ENCODE results near the gene CASZ1. TPM values are rescaled to one million over a fixed set of nuclear protein-coding genes. Genes with fewer than 3 reads are reported as not detected.

CASZ1 gene
- total RNA-seq, 2 experiments from 2014 or later: 1.7 to 2.0 TPM

DNA sequence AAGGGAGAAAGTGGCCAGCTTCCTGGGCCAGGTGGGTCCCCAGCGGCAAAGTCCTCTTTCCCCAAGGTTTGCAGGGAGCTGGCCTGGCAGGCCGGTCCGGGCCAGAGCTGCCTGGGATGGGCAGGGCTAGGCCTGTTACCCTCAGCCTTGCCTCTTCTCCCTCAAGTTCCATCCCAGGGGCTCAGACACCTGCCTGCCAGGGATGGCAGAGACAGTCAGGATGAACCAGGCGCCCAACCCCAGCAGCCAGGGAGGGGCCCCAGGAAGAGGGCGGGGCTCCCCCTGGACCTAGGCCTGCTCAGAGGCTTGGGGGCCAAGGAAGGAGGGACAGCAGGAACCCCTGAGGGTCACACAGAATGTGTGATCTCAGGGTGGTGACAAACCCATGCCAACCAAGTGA lies 120.6 kb downstream of the CASZ1 start:
- no peaks in the 10 kb centered on the region for H3K27me3 Mint-ChIP-seq (ENCODE audit: low read depth)
- H3K9me3 Mint-ChIP-seq: no peaks in the 10 kb centered on the region
- no peaks in the 10 kb centered on the region for H3K4me1 Mint-ChIP-seq (ENCODE audit: low read depth)
- CTCF ChIA-PET: no interaction called here
- intact Hi-C loops (cut with micrococcal nuclease): no loop called here
- no peak overlapping the region for H3K4me3 Mint-ChIP-seq
- DNase-seq: no peak
- H3K27ac Mint-ChIP-seq: no peak overlapping the region
- H3K36me3 Mint-ChIP-seq (ENCODE audit: low read depth): no peaks in the 10 kb centered on the region

DNA sequence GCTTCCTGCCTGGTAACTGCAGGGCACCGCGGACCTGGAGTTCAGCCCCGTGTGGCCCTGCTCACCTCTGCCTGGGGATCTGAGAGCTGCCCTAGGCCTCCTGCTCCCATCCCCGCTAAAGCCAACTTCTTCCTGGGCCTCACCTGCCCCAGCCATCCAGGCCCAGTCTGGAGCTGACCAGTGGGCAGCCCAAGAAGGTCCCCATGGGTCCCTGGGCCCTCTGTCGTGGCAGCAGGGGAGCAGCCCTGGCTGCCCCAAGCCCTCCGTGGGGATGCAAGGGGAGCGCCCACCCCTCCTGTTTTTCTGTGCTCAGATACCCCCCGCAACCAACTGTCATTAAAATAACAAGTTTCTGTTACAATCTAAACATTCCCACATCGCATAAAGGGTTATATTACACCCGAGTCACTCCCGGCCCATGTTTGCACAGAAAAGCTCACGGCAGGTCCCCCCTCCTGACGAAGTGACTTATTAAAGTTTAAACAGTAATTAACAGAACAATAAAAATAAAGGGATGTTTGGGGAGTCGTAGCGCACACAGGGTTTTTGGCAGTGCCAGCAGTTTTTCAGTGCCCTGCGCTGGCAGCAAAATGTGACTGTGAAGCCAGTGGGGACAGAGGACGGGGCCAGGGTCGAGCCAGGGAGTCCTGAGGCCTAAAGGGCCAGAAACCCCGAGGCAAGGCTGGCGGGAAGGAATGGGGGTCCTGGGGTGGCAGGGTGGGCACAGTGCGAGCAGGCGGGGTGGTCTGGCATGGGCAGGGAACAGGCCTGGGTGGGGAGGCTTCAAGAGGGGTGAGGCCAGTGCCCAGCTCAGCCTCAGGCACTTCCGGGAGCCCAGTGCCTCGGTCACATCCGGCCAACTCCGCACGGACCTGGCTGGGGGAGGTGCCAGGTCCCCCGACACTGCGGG lies 121.5 kb downstream of the CASZ1 start:
- Mint-ChIP-seq H3K4me3 (no peak overlapping the region), H3K27ac (no peak overlapping the region), H3K36me3 (ENCODE audit: low read depth) (no peaks in the 10 kb centered on the region), H3K27me3 (ENCODE audit: low read depth) (no peaks in the 10 kb centered on the region), H3K4me1 (ENCODE audit: low read depth) (no peaks in the 10 kb centered on the region), H3K9me3 (no peaks in the 10 kb centered on the region)
- DNase-seq: no peak
- CTCF ChIA-PET: no interaction called here
- intact Hi-C loops (cut with micrococcal nuclease): no loop called here

DNA sequence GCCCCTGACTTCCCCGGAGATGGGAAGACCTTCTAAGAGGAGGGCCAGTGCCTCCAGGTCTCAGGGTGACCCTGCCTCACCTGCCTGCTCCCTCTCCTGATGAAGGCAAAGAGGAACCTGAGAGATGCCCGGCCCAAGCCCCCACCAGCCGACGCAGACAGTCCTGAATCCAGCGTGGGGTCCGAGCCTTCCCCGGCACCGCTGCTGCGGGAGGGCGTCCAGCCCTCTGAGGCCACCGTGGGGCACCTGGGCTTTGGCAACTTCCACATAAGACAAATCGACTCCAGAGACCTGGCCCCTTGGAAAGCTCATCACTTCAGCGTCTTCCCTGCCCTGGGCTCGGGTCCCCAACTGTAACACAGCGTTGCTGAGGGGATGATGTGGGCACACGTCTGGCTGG lies 122.2 kb downstream of the CASZ1 start:
- Mint-ChIP-seq H3K4me3 (no peak overlapping the region), H3K9me3 (no peaks in the 10 kb centered on the region), H3K27ac (no peak overlapping the region), H3K36me3 (ENCODE audit: low read depth) (no peaks in the 10 kb centered on the region), H3K27me3 (ENCODE audit: low read depth) (no peaks in the 10 kb centered on the region), H3K4me1 (ENCODE audit: low read depth) (no peaks in the 10 kb centered on the region)
- CTCF ChIA-PET: no interaction called here
- no peak for DNase-seq
- intact Hi-C loops (cut with micrococcal nuclease): no loop called here

DNA sequence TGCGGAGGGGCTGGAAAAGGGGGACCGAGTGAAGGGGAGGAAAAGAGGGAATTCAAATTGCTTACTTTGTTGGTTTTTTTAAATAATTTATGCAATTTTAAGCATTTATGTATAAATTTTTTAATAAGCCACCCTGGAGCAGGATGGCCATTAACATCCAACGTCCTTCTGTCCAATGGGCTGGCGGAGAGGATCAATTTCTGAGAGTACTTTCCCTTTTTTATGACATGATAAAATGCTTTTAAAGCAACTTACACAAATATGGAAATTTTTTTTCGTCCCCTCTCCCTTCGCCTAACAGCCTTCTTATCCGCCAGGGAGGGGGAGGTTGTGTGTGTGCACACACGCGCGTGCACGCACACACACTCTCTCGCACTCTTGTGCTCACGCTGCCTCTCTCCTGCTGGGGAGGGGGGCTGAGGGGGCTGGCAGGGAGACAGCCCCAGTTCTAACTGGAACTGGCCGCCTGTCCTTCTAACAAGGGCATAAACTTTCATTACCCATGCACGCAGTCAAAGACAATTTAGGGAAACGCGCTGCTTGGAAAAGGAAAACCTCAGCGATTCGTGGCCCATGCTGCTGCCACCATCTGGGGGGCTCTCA lies 123.2 kb downstream of the CASZ1 start:
- Mint-ChIP-seq H3K36me3 (ENCODE audit: low read depth) (no peaks in the 10 kb centered on the region), H3K4me1 (ENCODE audit: low read depth) (no peaks in the 10 kb centered on the region), H3K9me3 (no peaks in the 10 kb centered on the region), H3K4me3 (no peak overlapping the region), H3K27me3 (ENCODE audit: low read depth) (no peaks in the 10 kb centered on the region), H3K27ac (no peak overlapping the region)
- no peak for DNase-seq
- CTCF ChIA-PET: no interaction called here
- intact Hi-C loops (cut with micrococcal nuclease): no loop called here

DNA sequence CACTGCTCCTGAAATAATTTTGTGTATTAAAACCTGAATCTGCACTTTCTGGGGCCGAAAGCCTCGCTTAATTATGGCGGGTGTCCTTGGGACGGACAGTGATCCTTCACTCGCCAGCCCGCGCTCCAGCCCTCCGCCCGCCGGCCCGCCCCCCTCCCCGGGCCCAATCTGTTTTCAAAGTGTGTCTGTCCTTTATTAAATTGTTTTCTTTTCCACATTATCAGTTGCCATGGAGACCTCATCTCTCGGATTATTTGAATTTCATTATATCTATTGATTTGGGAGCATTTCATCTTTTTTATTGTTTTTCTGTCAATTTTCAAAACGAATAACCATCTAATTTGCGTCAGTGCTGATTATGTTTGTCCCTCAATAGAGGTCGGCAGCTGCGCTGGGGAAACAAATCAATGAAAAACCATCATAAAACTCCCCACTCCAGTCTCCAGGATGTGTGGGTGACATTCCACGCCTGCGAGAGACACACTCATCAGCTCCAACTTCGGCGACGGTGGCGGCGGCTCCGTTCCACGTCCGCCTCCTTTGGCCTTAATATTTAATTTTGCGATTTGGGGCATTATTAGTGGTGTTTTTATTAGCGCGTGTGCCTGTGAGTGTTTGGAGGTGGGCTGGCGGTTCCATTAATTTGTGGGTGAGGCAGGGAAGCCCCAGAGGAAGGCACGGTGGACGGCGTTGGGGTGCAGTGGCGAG lies 123.9 kb downstream of the CASZ1 start:
- CTCF ChIA-PET: no interaction called here
- no peak for DNase-seq
- no peaks in the 10 kb centered on the region for H3K9me3 Mint-ChIP-seq

DNA sequence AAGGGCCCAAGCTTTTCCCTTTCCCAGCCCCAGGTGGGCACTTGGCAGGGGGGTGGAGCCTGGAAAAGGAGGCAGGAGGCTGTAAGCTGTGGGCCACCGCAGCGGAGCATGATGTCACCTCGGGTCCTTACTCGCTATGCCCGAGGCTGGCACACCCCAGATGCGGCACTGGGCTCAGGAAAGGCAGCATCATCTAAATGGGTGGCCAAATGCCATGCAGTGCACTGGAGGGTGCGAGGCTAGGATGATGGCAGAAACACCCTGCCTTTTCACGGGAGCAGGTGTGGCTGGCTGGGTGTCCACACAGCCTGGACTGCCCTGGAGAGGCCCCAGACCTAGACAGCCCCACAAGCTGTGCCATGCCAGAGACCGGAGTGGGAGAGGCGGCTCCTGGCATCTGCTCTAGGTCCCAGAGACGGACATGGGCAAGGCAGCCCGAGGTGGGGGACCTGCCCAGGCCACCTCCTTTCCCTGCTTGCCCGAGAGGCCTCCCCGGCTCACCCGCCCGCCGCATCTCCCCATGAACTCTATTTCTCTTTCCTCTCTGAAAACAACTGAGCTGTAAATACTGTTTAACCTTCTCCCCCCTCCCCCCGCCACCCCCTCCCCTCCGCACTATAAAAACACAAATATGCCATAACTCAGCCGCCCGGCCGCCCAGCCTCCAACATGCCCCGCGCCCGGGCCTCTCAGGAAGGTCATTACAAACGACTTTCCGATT lies 124.7 kb downstream of the CASZ1 start:
- intact Hi-C loops (cut with micrococcal nuclease): no loop called here
- DNase-seq: no peak
- no peak overlapping the region for H3K4me3 Mint-ChIP-seq
- no peaks in the 10 kb centered on the region for H3K9me3 Mint-ChIP-seq
- no peaks in the 10 kb centered on the region for H3K36me3 Mint-ChIP-seq (ENCODE audit: low read depth)
- H3K27ac Mint-ChIP-seq: no peak overlapping the region
- CTCF ChIA-PET: no interaction called here
- H3K27me3 Mint-ChIP-seq (ENCODE audit: low read depth): no peaks in the 10 kb centered on the region
- H3K4me1 Mint-ChIP-seq (ENCODE audit: low read depth): no peaks in the 10 kb centered on the region

More for the DNA sequence above, 123.9 kb downstream of the CASZ1 start:
- H3K27me3 Mint-ChIP-seq (ENCODE audit: low read depth): no peaks in the 10 kb centered on the region
- no peak overlapping the region for H3K4me3 Mint-ChIP-seq
- no peaks in the 10 kb centered on the region for H3K4me1 Mint-ChIP-seq (ENCODE audit: low read depth)
- intact Hi-C loops (cut with micrococcal nuclease): no loop called here
- H3K36me3 Mint-ChIP-seq (ENCODE audit: low read depth): no peaks in the 10 kb centered on the region
- no peak overlapping the region for H3K27ac Mint-ChIP-seq

DNA sequence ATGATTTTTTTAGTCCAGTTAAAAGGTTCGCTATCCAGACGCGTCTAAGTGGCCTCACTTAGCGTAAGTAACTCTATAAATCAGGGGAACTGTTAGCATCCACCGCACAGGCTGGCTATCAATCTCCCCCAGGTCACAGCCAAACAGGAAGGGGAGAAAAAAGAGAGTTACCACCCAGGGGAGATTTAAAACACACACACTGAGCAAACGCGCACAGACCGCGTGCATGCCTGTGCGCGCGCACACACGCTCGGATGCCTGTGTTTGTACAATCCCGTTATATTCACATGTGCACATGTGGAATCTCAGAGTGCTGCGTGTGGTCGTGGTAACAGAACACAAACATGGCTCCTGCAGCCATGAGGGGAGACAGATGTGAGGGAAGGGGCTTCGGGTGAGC lies 125.4 kb downstream of the CASZ1 start:
- Mint-ChIP-seq H3K27me3 (ENCODE audit: low read depth) (no peaks in the 10 kb centered on the region), H3K4me3 (no peak overlapping the region), H3K9me3 (no peaks in the 10 kb centered on the region), H3K36me3 (ENCODE audit: low read depth) (no peaks in the 10 kb centered on the region), H3K27ac (no peak overlapping the region), H3K4me1 (ENCODE audit: low read depth) (no peaks in the 10 kb centered on the region)
- intact Hi-C loops (cut with micrococcal nuclease): no loop called here
- CTCF ChIA-PET: no interaction called here
- no peak for DNase-seq

DNA sequence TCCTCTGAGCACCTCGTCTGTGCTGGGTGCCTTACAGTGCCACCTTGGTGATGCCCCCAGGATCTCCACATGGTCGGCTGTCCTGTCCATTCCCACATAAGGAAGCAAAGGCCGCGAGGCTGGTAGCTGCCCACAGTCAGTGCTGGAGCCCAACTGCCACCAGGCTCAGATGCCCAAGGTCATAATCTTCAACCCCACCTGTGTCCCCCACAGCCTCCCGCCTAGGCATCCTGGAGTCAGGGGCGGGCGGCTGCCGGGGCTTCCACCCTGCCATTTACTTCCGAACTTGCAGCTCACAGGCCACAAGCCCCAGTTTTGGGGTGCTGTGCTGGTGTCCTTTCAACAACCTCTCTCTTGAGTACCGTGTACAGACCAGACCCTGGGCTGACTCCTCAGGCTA lies 126.3 kb downstream of the CASZ1 start:
- no peak overlapping the region for H3K4me3 Mint-ChIP-seq
- CTCF ChIA-PET: no interaction called here
- H3K36me3 Mint-ChIP-seq (ENCODE audit: low read depth): no peaks in the 10 kb centered on the region
- no peaks in the 10 kb centered on the region for H3K9me3 Mint-ChIP-seq
- no peak for DNase-seq
- intact Hi-C loops (cut with micrococcal nuclease): no loop called here
- H3K27ac Mint-ChIP-seq: no peak overlapping the region
- no peaks in the 10 kb centered on the region for H3K4me1 Mint-ChIP-seq (ENCODE audit: low read depth)
- no peaks in the 10 kb centered on the region for H3K27me3 Mint-ChIP-seq (ENCODE audit: low read depth)

DNA sequence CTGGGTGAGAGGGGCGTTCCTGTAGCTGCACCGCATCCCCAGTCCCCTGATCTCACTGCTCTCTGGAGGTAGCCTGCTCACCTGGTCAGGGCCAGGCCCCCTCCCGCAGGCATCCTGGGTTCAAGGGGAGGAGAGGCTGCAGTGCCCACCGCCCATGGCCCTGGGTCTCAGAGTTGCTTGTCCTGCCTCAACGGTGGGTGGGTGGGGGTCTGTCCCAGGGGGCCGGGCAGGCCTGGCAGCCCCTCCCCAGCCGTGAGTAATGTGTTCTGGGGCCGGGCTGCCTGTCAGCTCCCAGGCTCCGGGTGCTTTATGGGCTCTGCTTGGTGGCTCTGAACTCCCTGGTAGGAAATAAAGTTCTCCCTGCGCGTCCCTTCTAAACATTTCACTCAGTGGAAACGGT lies 126.9 kb downstream of the CASZ1 start:
- Mint-ChIP-seq H3K27ac (no peak overlapping the region), H3K4me1 (ENCODE audit: low read depth) (no peaks in the 10 kb centered on the region), H3K9me3 (no peaks in the 10 kb centered on the region), H3K4me3 (no peak overlapping the region), H3K27me3 (ENCODE audit: low read depth) (no peaks in the 10 kb centered on the region), H3K36me3 (ENCODE audit: low read depth) (no peaks in the 10 kb centered on the region)
- CTCF ChIA-PET: no interaction called here
- DNase-seq: no peak
- intact Hi-C loops (cut with micrococcal nuclease): no loop called here

DNA sequence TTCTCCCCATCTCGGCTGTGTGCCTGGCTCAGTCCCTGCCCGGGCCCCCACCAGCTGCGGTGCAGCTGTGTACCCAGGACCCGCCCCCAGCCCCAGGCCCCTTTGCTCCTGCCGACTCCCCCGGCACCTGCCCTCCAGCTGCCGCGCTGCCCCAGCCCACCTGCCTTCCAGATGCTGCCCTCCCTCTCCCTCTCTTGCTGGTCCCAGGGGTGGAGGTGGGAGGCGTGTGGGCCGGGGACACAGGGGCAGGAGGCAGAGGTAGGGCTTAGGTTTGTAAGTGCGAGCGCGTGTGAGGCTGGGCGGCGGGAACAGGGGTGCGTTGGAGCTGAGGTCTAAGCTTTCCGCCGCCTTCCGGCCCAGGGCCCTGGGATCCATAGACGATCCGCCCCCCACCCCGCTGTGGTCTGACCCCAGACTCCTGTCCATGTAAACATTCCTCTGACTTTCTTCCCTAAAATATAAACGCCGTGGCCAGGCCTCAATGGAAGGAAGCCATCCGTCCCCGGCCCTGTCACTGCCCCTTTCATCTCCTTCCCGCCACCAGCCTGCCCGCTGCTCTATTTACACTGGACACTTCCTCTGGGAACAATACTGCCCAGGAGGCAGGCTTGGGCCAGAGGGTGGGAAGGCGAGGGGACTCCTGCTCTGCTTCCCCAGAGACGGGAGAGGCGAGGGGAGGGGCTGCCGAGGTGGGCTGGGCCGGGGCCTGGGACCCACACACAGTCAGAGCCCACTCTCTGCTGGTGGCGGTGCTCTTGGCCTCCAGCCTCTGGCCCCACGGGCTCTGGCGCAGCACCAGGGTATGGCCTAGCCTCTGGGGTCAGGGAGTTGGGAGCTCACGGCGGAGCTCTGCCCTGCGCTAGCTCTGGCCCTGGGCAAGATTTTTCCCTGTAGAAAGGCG lies 128.3 kb downstream of the CASZ1 start:
- DNase-seq: no peak
- Mint-ChIP-seq H3K27ac (no peak overlapping the region), H3K9me3 (no peaks in the 10 kb centered on the region), H3K36me3 (ENCODE audit: low read depth) (no peaks in the 10 kb centered on the region), H3K4me1 (ENCODE audit: low read depth) (no peaks in the 10 kb centered on the region), H3K27me3 (ENCODE audit: low read depth) (no peaks in the 10 kb centered on the region), H3K4me3 (no peak overlapping the region)
- CTCF ChIA-PET: no interaction called here
- intact Hi-C loops (cut with micrococcal nuclease): no loop called here

DNA sequence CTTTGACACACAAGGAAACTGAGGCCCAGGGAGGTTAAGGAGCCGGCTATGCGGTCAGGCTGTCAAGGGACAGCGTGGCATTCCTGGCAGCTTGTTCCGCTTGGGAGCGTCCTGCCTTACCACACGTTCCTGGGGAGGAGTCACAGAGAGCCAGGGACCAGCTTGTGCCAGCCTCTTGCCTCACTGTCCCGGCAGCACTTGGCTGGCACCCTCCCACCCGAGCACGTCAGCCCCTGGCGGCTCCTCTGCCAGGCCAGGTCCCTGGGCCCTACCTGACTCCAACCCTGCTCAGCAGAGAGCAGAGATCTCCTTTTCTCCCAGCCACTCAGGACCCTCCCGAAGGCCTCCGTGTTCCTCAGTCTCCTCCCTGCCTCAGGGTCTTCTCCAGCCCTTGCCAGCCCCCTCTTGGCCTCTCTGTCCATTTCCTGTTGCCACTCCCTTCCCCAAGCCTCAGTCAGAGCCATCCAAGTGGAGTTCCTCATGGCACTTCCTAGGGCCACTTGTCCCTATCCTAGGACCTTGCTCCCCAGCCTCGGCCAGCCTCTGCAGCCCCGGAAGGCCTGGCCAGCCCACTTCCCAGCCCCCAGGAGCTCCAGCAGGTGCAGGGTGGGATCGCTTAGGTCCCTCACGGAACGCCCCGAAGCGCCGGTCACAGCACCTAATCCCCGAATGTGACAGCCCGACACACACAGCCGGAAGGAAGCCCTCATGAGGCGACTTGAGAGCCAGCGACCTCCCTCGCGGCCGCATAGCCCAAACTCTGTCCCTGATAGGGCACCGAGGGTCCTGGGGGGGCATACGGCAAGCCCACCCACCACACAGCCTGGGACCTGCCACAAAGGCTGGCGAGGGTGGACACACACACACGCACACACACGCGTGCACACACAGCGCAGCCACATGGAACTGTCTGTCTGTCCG lies 130.3 kb downstream of the CASZ1 start:
- Mint-ChIP-seq H3K27me3 (ENCODE audit: low read depth) (no peaks in the 10 kb centered on the region), H3K4me1 (ENCODE audit: low read depth) (no peaks in the 10 kb centered on the region), H3K36me3 (ENCODE audit: low read depth) (no peaks in the 10 kb centered on the region), H3K9me3 (no peaks in the 10 kb centered on the region), H3K4me3 (no peak overlapping the region), H3K27ac (no peak overlapping the region)
- CTCF ChIA-PET: no interaction called here
- no peak for DNase-seq
- intact Hi-C loops (cut with micrococcal nuclease): no loop called here
